Activated CD8-positive, alpha-beta memory T cell treated with anti-CD3 and anti-CD28 coated beads, Interleukin-2, amount 50 U/mL, for 48 hours (primary cell): Measurements from ENCODE around the gene DFFA.
"Not testable (repeated sequence)": the region's sequence is repeated elsewhere in the genome, so short reads cannot be mapped to it uniquely, and the experiment has no call there.

Experiments used
- DNase-seq: peaks from one replicate; pipeline ENCODE4 v3.0.0-alpha.2; 2020

The DFFA gene

GRCh38 chr1:10457462-10457861 is 14.9 kb downstream of the DFFA start:
- not testable (repeated sequence) for DNase-seq

- no peak for DNase-seq
These were observed 15.7 kb downstream of the DFFA start for GRCh38 chr1:10456661-10457060.

GRCh38 chr1:10456048-10456447 is 16.3 kb downstream of the DFFA start:
- DNase-seq = no peak

- no peak for DNase-seq
These were observed 21.0 kb downstream of the DFFA start for GRCh38 chr1:10451287-10451686.

GRCh38 chr1:10450836-10451235 is 21.5 kb downstream of the DFFA start:
- no peak for DNase-seq

GRCh38 chr1:10450156-10450814 is 22.0 kb downstream of the DFFA start:
- no peak for DNase-seq

GRCh38 chr1:10449751-10450150 is 22.6 kb downstream of the DFFA start, which contains the start of gene CORT:
Gene CORT (plus strand): TSS chr1:10450031. CDS start chr1:10450224, 193 bp downstream.
- DNase-seq = no peak

- DNase-seq = no peak
These were observed 25.4 kb downstream of the DFFA start for GRCh38 chr1:10446790-10447422.

GRCh38 chr1:10444795-10445397 is 27.4 kb downstream of the DFFA start:
- DNase-seq = no peak

GRCh38 chr1:10444248-10444647 is 28.1 kb downstream of the DFFA start:
- DNase-seq = no peak

GRCh38 chr1:10440794-10441193 is 31.5 kb downstream of the DFFA start:
- DNase-seq = no peak

GRCh38 chr1:10440305-10440704 is 32.0 kb downstream of the DFFA start:
- DNase-seq = no peak

- DNase-seq = no peak
These were observed 33.6 kb downstream of the DFFA start for GRCh38 chr1:10438677-10439163.

GRCh38 chr1:10437052-10437451 is 35.3 kb downstream of the DFFA start:
- no peak for DNase-seq

- DNase-seq = no peak
These were observed 37.7 kb downstream of the DFFA start for GRCh38 chr1:10434590-10434989.

- no peak for DNase-seq
These were observed 38.5 kb downstream of the DFFA start for GRCh38 chr1:10433790-10434189.

- DNase-seq = no peak
These were observed 39.2 kb downstream of the DFFA start for GRCh38 chr1:10432910-10433700.

GRCh38 chr1:10431070-10431730 is 41.1 kb downstream of the DFFA start:
- DNase-seq = no peak

- peak; percentile 98 for DNase-seq
These were observed 41.9 kb downstream of the DFFA start, which contains the start of gene CENPS for GRCh38 chr1:10430216-10431069. Gene CENPS (plus strand): TSS chr1:10430433. CDS start chr1:10430518, 85 bp downstream.

GRCh38 chr1:10429868-10430215 is 42.5 kb downstream of the DFFA start:
- peak; percentile 55 for DNase-seq

GRCh38 chr1:10428984-10429383 is 43.3 kb downstream of the DFFA start:
- no peak for DNase-seq

GRCh38 chr1:10426535-10426848 is 45.8 kb downstream of the DFFA start:
- not testable (repeated sequence) for DNase-seq
